ENCODE data around the gene ALS2CL.

The ALS2CL gene

DNA sequence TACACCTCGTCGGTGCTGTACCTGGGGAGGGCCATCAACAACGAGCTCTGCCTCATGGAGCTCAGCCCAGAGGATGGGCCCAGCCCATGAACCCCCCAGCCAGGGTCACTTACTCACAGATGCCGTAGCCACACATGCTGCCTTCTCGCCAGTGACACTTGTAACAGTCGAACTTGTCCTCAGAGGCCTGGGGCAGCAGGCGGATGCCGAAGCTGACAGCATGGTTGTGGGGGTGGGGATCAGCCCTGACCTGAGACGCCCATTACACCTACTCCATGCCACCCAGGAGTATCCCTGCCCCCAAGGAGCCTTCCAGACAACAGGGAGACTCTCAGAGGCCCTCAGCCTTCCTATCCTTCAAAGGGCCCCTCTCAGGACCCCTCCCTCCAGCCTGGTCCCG, 12.1 kb downstream of the ALS2CL start:
- H3K4me1 ChIP-seq (ENCODE audit: insufficient read depth, low read length) = peaks cover 5% of the 10 kb centered on the region; the same call in 1 of the 2 replicates
- H3K36me3 ChIP-seq (ENCODE audit: insufficient read depth, low read length) = no peaks in the 10 kb centered on the region
- H3K9ac ChIP-seq (ENCODE audit: low read depth, low read length) = no peak overlapping the region
- H3K9me3 ChIP-seq (ENCODE audit: control insufficient read depth, insufficient read depth, low read length) = no peaks in the 10 kb centered on the region

DNA sequence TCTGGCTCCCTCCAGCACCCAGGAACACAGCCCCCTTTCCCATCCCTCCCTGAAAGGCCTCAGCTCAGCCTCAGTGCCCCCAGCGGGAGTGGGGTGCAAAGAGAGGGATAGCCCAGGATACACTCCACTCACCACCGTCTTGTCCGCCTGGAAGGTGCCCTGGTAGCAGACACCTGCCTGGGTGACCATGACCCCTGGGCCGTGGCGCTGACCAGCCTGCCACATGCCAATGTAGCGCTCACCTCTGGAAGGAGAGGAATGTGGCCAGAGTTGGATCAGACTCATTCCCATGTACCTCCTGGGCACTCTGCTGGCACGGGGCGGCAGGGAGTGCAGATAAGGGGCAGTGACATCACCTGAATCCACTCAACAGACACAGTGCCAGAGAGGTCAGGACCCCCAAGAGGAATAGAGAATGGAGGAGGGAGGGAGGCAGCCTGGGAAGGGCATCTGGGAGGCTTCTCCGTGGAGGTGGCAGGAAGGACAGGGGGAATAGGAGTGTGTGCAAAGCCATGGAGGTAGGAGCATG, 13.1 kb downstream of the ALS2CL start:
- Histone ChIP-seq H3K36me3 (ENCODE audit: insufficient read depth, low read length) (no peaks in the 10 kb centered on the region), H3K9ac (ENCODE audit: low read depth, low read length) (no peak overlapping the region), H3K9me3 (ENCODE audit: control insufficient read depth, insufficient read depth, low read length) (no peaks in the 10 kb centered on the region), H3K4me1 (ENCODE audit: insufficient read depth, low read length) (peaks cover 5% of the 10 kb centered on the region; the same call in 1 of the 2 replicates)

DNA sequence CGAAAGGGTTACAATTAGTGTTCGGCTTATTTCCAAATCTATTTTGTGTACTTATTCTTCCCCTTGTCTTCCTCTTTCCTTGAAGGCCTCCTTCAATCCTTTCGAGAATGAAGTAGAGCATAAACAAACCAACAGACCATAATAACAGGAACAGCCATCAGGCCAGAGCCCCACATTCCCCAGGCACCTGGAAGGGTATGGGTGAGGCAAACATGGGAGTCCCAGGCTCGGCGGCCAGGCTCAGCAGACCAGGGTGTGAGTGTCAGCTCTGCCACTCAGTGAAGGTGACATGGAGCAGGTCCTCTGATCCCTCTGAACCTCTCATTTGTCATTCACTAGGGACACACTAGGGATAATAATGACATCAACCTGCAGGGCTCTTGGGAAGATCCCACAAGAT, 13.8 kb downstream of the ALS2CL start:
- no peak overlapping the region for H3K9ac ChIP-seq (ENCODE audit: low read depth, low read length)
- H3K9me3 ChIP-seq (ENCODE audit: control insufficient read depth, insufficient read depth, low read length) = no peaks in the 10 kb centered on the region
- peaks cover 5% of the 10 kb centered on the region; the same call in 1 of the 2 replicates for H3K4me1 ChIP-seq (ENCODE audit: insufficient read depth, low read length)
- no peaks in the 10 kb centered on the region for H3K36me3 ChIP-seq (ENCODE audit: insufficient read depth, low read length)

DNA sequence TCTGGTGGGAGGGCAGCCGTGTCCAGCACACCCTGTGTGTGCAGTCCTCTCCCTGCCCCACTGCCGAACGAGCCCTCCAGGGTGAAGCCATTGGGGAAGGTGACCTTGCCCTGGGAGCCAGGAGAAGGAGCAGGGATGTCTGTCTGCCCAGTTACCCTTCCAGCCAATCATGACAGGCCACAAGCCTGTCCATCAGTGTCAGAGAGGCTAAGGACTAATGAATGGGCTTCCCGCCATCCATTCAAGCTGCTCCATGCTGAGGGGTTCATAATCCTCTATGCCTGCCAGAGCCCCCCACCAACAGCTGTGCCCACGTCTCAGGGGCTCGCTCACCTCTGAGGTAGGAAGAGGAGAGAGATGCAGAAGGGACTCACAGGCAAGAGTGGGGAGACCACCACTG, 15.2 kb downstream of the ALS2CL start:
- Histone ChIP-seq H3K9me3 (ENCODE audit: control insufficient read depth, insufficient read depth, low read length) (no peaks in the 10 kb centered on the region), H3K9ac (ENCODE audit: low read depth, low read length) (no peak overlapping the region), H3K4me1 (ENCODE audit: insufficient read depth, low read length) (peaks cover 5% of the 10 kb centered on the region; the same call in 1 of the 2 replicates), H3K36me3 (ENCODE audit: insufficient read depth, low read length) (no peaks in the 10 kb centered on the region)

DNA sequence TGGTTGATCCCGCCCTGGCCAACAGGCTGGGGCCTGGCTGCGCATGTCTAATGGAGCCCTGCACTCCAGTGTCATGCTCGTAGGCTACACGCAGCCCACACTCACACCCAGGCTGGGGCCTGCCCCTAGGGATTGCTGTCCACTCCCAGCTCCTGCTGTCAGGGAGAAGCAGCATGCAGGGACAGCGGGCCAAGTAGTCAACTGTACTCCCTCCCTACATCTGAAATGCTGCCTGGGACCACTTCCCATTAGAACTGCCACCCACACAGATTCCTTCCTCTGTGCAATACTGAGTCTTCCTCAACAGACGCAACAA, 16.1 kb downstream of the ALS2CL start:
- no peaks in the 10 kb centered on the region for H3K9me3 ChIP-seq (ENCODE audit: control insufficient read depth, insufficient read depth, low read length)
- H3K9ac ChIP-seq (ENCODE audit: low read depth, low read length) = no peak overlapping the region

DNA sequence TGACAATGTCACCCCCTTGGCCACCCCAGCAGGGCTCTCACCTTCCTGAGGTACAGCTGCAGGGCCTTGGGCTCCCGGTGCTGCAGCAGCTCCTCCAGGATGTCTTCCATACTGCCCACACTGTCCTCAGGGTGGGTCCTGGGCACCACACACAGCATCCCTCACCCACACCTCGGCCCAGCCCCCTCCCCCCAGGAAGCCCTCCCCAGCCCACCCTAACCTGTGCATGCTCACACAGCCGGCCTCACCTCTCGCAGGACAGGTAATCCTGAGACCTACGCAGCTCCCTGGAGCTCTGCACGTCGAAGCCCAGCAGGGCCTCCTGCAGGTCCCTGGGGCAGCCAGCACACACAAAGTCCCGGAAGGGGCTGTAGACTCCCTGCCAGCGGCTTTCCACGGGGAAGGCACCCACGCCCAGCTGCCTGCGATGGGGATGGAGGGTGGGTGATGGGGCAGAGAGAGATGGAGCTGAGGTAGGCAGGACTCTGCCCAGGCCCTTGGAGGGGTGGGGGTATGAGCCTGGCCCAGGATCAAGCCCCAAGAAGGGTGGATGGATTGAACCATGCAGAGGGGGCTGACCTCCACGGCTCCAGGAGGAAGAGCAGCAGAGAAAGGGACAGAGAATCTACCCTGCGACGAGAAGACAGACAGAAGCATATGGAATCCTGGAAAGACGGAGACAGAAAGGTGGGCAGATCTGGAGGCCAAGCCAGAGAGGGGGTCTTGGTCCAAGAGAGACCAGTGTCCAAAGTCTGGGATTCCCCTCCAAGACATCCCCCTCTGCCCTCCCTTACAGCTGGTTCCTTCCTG, 16.7 kb downstream of the ALS2CL start:
- Histone ChIP-seq H3K9me3 (ENCODE audit: control insufficient read depth, insufficient read depth, low read length) (no peaks in the 10 kb centered on the region), H3K36me3 (ENCODE audit: insufficient read depth, low read length) (no peaks in the 10 kb centered on the region), H3K9ac (ENCODE audit: low read depth, low read length) (no peak overlapping the region), H3K4me1 (ENCODE audit: insufficient read depth, low read length) (peaks cover 5% of the 10 kb centered on the region; the same call in 1 of the 2 replicates)

More for the DNA sequence above, 16.1 kb downstream of the ALS2CL start:
- Histone ChIP-seq H3K36me3 (ENCODE audit: insufficient read depth, low read length) (no peaks in the 10 kb centered on the region), H3K4me1 (ENCODE audit: insufficient read depth, low read length) (peaks cover 5% of the 10 kb centered on the region; the same call in 1 of the 2 replicates)

DNA sequence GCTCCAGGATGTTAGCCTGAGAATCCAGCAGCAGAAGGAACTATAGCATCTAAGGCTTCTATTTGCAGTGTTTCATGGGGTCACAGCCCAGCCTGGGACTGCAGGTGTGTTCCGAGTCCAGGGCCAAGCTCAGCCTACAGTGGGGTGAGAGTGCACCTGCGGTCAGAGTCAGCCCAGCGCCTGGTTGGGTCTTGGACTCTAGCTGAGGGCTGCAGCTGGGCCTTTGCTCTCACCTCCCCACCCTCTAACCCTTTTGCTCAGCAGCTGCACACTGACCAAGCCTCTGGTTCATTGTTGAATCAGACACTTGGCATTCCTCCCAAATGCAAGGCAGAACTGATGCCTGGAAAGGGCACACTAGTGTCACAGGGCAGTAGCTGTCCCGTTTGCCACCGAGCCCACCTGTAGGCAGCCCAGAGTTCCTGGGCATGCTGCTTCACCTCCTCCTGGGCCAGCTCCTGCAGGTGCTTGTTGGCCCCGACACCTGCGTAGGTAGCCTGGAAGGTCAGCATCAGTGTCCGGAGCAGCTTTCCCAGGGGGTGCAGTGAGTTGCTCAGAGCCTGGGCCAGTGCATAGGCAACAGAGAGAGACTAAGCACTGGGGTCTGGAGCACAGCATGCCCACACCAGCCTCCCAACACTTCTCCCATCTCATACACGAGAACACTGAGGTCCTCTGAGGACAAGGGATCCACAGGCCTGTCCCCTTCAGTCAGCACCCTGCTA, 17.5 kb downstream of the ALS2CL start:
- H3K9ac ChIP-seq (ENCODE audit: low read depth, low read length) = no peak overlapping the region
- no peaks in the 10 kb centered on the region for H3K9me3 ChIP-seq (ENCODE audit: control insufficient read depth, insufficient read depth, low read length)
- no peaks in the 10 kb centered on the region for H3K36me3 ChIP-seq (ENCODE audit: insufficient read depth, low read length)

DNA sequence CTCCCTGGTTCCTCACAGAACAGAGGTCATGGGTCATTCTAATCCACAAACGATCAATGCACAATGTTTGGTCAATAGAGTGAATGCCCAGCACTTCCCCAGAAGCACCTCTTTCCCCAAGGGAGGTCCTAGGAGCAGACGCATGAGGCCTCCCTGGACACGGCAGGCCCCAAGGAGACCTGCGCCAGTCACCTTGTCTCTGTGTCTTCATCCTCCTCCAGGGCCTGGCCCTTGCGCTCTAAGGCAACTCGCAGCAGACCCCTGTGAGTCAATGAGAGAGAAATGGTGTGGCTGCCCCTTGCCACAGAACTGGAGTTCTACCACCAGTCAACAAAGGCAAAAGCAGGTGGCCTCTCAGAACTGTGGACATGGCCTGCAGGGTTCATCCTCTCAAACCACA, 18.1 kb downstream of the ALS2CL start:
- peaks cover 5% of the 10 kb centered on the region; the same call in 1 of the 2 replicates for H3K4me1 ChIP-seq (ENCODE audit: insufficient read depth, low read length)
- H3K9ac ChIP-seq (ENCODE audit: low read depth, low read length) = no peak overlapping the region
- H3K9me3 ChIP-seq (ENCODE audit: control insufficient read depth, insufficient read depth, low read length) = no peaks in the 10 kb centered on the region
- H3K36me3 ChIP-seq (ENCODE audit: insufficient read depth, low read length) = no peaks in the 10 kb centered on the region

More for the DNA sequence above, 17.5 kb downstream of the ALS2CL start:
- H3K4me1 ChIP-seq (ENCODE audit: insufficient read depth, low read length) = peaks cover 5% of the 10 kb centered on the region; the same call in 1 of the 2 replicates

DNA sequence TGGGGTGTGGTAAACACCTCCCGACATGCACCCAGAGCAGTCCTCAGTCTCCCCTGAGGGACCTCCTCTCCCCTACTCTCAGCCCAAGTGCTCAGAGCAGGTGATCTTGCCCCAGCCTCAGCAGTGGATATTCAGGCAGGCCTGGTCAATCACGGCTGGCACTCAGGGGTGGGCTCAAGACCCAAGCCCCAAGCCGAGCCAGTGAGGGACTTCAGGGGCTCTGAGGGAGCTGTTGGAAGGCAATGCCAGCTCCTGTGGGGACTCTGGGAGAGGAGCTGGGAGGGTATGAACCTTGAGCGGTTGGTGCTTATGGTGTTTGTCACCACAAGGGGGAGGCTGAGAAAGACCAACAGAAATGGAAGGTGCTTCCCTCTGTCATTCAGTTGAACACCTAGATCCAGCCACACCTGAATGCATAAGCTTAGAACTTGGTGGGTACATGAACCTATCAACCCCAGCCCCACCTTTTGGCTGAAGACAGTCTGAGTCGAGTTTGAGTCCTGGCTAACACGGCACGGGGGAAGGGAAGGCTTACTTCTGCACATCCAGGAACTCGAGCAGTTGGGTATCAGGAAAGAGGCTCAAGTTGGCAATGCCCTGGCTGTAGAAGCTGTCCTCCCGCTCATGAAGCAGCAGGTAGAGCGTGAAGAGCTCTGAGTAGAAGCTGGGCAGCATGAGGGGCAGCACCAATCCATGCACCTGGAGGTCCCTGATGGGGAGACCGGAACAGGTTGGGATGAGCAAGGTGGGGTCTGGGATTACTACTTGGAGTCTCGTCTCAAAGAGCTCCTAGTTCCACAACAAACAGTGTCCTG, 19.2 kb downstream of the ALS2CL start:
- peaks cover 5% of the 10 kb centered on the region; the same call in 1 of the 2 replicates for H3K4me1 ChIP-seq (ENCODE audit: insufficient read depth, low read length)
- H3K9me3 ChIP-seq (ENCODE audit: control insufficient read depth, insufficient read depth, low read length) = no peaks in the 10 kb centered on the region
- H3K9ac ChIP-seq (ENCODE audit: low read depth, low read length) = no peak overlapping the region
- no peaks in the 10 kb centered on the region for H3K36me3 ChIP-seq (ENCODE audit: insufficient read depth, low read length)

DNA sequence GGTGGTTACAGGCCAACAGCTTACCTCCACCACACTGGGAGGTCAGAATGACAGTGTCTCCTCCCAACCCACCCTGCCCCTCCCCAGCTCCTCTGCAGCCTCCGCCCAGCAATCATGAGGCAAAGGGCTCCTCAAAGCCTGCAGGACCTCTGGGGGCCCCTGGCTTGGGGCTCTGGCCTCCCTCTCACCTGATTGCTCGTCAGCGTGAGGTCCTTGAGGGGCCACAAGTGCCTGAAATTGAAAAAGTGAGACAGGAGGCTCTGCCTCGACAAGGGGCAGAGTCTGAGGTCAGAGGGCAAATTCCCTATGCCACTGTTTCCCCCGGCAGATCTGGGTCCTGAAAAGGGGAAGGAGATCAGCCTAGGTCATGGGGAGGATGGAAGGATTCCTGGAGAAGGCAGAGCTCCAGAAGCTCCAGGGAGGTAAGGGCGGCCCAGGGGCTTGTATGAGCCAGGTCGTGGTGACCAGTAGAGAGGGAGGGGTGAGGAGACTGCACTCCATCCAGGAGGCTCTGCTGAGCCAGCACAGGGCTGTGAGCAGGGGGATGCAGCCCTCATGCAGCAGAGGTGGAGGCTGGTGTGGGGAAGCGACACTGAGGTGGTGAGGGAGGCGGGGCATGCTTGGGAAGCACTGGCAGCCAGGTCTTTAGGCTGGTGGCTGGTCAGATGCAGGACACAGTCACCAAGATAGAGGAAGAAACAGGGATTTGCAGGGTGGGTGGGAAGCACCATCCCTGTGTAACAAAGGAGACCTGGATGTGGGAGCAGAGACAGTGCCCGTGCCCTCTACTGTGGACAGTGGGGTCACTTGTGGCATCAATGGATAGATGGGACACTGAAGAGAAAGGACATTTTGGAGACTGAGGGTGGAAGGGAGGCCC, 20.1 kb downstream of the ALS2CL start:
- H3K36me3 ChIP-seq (ENCODE audit: insufficient read depth, low read length) = no peaks in the 10 kb centered on the region
- H3K4me1 ChIP-seq (ENCODE audit: insufficient read depth, low read length) = peaks cover 5% of the 10 kb centered on the region; the same call in 1 of the 2 replicates
- H3K9me3 ChIP-seq (ENCODE audit: control insufficient read depth, insufficient read depth, low read length) = no peaks in the 10 kb centered on the region
- no peak overlapping the region for H3K9ac ChIP-seq (ENCODE audit: low read depth, low read length)

DNA sequence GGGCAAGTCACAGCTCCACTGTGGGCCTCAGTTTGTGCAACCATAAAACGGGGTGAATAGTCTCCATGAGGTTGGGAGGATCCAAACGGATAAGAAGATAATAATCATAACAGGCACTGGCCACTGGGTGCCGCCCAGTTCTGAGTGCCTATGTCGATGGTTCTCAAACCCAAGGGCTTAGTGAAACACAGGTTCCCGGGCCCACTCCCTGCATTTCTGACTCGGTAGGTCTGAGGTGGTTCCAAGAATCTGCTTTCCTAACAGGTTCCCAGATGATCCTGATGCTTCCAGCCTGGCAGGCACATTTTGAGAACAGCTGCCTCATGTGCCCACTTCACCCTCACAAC, 21.2 kb downstream of the ALS2CL start:
- Histone ChIP-seq H3K4me1 (ENCODE audit: insufficient read depth, low read length) (peaks cover 5% of the 10 kb centered on the region; the same call in 1 of the 2 replicates), H3K9ac (ENCODE audit: low read depth, low read length) (no peak overlapping the region), H3K36me3 (ENCODE audit: insufficient read depth, low read length) (no peaks in the 10 kb centered on the region), H3K9me3 (ENCODE audit: control insufficient read depth, insufficient read depth, low read length) (no peaks in the 10 kb centered on the region)

DNA sequence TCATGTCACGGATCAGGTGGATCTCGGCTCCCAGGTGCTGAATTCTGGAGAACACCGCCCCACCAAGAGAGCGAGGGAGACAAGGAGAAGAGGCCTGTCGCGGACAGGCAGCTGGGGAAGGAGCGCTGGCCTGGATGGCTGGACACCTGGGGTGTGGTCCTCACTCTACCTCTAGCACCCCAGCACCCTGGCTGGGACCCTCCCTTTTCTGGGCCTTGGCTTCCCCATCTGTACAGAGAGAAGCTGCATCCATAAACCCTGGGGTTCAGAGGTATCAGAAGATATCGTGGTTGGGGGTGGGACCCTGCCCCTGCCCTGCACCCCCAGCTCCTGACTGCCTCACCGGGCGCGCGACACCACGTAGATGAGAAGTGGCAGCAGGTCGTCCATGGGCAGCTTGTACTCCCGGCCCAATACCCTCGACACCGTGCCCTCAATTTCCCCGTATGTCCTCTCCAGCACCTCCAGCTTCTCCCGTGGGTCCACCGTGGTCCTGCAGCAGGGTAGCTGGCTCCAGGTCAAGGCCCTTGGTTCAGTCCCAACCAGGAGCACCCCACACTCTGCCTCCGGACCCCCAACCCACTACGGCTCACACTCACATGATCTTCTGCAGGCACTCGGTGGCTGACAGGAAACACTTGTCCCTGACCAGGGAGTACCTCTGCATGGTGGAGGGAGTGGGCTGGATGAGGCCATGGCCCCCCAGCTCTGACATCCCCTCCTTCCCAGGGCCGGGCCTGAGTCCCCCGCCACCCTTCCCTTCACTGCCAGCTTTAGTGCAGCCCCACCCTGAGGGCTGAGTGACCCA, 21.7 kb downstream of the ALS2CL start:
- Histone ChIP-seq H3K9me3 (ENCODE audit: control insufficient read depth, insufficient read depth, low read length) (no peaks in the 10 kb centered on the region), H3K36me3 (ENCODE audit: insufficient read depth, low read length) (no peaks in the 10 kb centered on the region), H3K4me1 (ENCODE audit: insufficient read depth, low read length) (no peaks in the 10 kb centered on the region; the same call in 1 of the 2 replicates), H3K9ac (ENCODE audit: low read depth, low read length) (no peak overlapping the region)

DNA sequence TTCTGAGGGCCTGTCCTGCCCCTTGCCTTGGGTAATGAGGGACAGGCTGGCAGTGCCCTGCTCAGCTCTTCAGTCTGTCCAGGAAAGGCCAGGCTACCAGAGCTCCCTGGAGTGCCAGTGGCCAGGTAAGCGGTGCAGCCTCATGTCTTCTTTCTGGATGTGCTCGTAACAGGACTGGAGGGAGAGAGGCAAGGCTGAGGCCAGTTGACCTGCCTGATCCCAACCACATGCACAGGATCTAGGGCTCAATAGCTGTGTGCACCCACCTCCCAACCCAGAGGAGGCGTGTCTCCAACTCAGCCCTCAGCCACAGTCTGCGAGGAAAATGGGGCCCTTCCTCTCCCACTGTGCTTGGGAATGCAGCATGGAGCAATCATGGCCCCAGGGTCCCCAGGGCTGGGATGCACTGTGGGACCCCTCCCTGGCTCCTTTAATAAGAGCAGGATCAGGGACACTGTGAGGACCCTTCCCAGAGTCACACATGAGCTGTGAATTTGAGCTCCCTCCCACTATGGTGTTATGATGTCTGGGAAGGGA, 22.5 kb downstream of the ALS2CL start:
- H3K9ac ChIP-seq (ENCODE audit: low read depth, low read length) = no peak overlapping the region
- H3K9me3 ChIP-seq (ENCODE audit: control insufficient read depth, insufficient read depth, low read length) = no peaks in the 10 kb centered on the region
- no peaks in the 10 kb centered on the region for H3K4me1 ChIP-seq (ENCODE audit: insufficient read depth, low read length)
- no peaks in the 10 kb centered on the region for H3K36me3 ChIP-seq (ENCODE audit: insufficient read depth, low read length)

Measured in ES-I3 (cell line).